Spleen (tissue), 7 donors: ENCODE measurements around the gene GALR2.
A peak's percentile ranks its signal among the peaks of the same experiment; 100 is the strongest.

Source experiments
- POLR2AphosphoS5 ChIP-seq, 3 donors: sonication (generic); formaldehyde crosslinking; IDR thresholded peaks; one replicate each; pipeline ENCODE4 v1.5.1; 2017; ENCODE audit warnings: antibody characterized with exemption in 3 of 3
- TF ChIP-seq, protein P1 (sequence below), 11 experiments: fragments of 200-600 bp in 7 of 11; fragments of 450-650 bp in 4 of 11; sonication (generic) in 4 of 11; IDR thresholded peaks in 8 of 11; conservative IDR thresholded peaks in 3 of 11; 1 replicate in 7 of 11; 2 replicates in 4 of 11; pipeline versions ENCODE4 v1.4.0 to v1.8.0; 2016 to 2021; ENCODE audit warnings: antibody characterized with exemption in 11 of 11, inconsistent platforms in 4 of 11, mild to moderate bottlenecking in 1 of 11
- donor health status: DM: no; HTN: no; CAD: no; lungs with moderate emphysema.
- donor health status: DM: no; HTN: no; CAD: no.
- donor health status: DM: no; HTN: no; CAD: no.

DNA sequence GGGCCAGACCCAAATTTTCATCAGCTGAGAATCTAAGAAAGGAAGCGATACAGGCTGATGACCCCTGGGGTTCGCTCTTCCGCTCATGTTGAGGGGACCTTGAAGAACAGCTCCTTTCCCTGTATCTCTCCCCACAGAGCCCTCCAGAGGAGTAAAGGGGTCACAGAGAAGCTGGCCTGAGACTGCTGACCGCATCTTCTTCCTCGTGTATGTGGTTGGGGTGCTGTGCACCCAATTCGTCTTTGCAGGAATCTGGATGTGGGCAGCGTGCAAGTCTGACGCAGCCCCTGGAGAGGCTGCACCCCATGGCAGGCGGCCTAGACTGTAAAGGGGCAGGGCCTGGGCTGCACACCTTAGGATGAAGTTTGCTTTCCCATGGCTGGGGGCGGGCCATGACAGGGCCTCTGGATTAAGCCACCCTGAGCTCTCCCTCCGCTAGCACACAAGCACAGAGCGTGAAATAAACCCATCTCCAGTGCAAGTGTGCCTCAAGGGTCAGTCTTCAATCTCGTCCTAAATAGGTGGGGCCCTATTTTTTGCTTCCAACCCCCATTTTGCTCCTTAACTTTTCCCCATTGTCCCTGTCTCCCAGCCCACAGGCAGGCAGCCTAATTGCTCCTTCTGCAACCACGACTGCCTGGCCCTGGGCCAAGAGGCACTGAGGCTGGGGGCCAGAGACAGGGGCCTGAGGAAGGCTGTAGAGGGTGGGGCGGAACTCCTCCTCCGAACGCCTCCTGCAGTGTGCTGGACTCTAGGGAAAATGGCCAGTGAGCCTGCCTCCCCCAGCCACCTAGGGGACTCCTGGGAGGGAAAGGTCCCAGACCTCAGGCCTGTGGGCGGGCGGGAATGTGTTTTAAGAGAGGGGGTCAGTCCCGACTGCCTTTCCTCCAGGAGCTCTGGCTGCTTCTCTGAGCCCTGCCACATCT, 8.0 kb downstream of the GALR2 start:
- TF ChIP-seq, protein P1, sequence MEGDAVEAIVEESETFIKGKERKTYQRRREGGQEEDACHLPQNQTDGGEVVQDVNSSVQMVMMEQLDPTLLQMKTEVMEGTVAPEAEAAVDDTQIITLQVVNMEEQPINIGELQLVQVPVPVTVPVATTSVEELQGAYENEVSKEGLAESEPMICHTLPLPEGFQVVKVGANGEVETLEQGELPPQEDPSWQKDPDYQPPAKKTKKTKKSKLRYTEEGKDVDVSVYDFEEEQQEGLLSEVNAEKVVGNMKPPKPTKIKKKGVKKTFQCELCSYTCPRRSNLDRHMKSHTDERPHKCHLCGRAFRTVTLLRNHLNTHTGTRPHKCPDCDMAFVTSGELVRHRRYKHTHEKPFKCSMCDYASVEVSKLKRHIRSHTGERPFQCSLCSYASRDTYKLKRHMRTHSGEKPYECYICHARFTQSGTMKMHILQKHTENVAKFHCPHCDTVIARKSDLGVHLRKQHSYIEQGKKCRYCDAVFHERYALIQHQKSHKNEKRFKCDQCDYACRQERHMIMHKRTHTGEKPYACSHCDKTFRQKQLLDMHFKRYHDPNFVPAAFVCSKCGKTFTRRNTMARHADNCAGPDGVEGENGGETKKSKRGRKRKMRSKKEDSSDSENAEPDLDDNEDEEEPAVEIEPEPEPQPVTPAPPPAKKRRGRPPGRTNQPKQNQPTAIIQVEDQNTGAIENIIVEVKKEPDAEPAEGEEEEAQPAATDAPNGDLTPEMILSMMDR (IDR thresholded peaks at IDR 0.05 in 8 of 11, conservative IDR thresholded peaks at IDR 0.05 in 3 of 11), result no peak
- peak in 1 of 3 donors; percentile 22 for TF ChIP-seq POLR2AphosphoS5 (IDR thresholded peaks at IDR 0.05)
